Stimulated activated memory B cell treated with anti-CD40 and anti-IgM and Interleukin-4, amounts not matched to agents 10 μg/mL and 1 μg/mL and 100 μg/mL, for 72 hours (primary cell): ENCODE measurements around the gene PLPP4.
A peak's percentile ranks its signal among the peaks of the same experiment; 100 is the strongest.

Experiments used
- ATAC-seq: fragments of 150-1000 bp; cut with Tn5 transposase; 2 replicates; pipeline ENCODE4 v1.10.0; 2021
- H3K27ac Mint-ChIP-seq: one replicate; pipeline ENCODE4 v1.8.0; 2022; ENCODE audit warnings: mild to moderate bottlenecking, mixed read lengths
- H3K27me3 Mint-ChIP-seq: one replicate; pipeline ENCODE4 v1.8.0; 2022; ENCODE audit warnings: mixed read lengths
- H3K36me3 Mint-ChIP-seq: one replicate; pipeline ENCODE4 v1.8.0; 2022; ENCODE audit warnings: mixed read lengths
- H3K4me1 Mint-ChIP-seq: one replicate; pipeline ENCODE4 v1.8.0; 2022; ENCODE audit warnings: mixed read lengths
- H3K4me3 Mint-ChIP-seq: one replicate; pipeline ENCODE4 v1.8.0; 2022; ENCODE audit warnings: mild to moderate bottlenecking, moderate library complexity, mixed read lengths
- H3K9me3 Mint-ChIP-seq: one replicate; pipeline ENCODE4 v1.8.0; 2022; ENCODE audit warnings: mixed read lengths

PLPP4 gene

GRCh38 chr10:120436439-120437112 lies 20.5 kb upstream of the PLPP4 start:
- no peak overlapping the region for H3K4me3 Mint-ChIP-seq
- H3K27me3 Mint-ChIP-seq = peaks cover 11% of the 10 kb centered on the region
- H3K4me1 Mint-ChIP-seq = no peaks in the 10 kb centered on the region
- no peaks in the 10 kb centered on the region for H3K36me3 Mint-ChIP-seq
- H3K9me3 Mint-ChIP-seq = no peaks in the 10 kb centered on the region
- no peak for ATAC-seq
- no peak overlapping the region for H3K27ac Mint-ChIP-seq

- peak; percentile 45 for ATAC-seq
- H3K27ac Mint-ChIP-seq = no peak overlapping the region
- peaks cover 2% of the 10 kb centered on the region for H3K27me3 Mint-ChIP-seq
- H3K9me3 Mint-ChIP-seq = no peaks in the 10 kb centered on the region
- H3K4me1 Mint-ChIP-seq = no peaks in the 10 kb centered on the region
- H3K4me3 Mint-ChIP-seq = no peak overlapping the region
- no peaks in the 10 kb centered on the region for H3K36me3 Mint-ChIP-seq
These were observed 19.5 kb upstream of the PLPP4 start for GRCh38 chr10:120437541-120437940.

GRCh38 chr10:120451968-120452367 lies 5.1 kb upstream of the PLPP4 start:
- Mint-ChIP-seq H3K27me3 (peaks cover 24% of the 10 kb centered on the region), H3K4me3 (no peak overlapping the region), H3K4me1 (peaks cover 7% of the 10 kb centered on the region), H3K36me3 (no peaks in the 10 kb centered on the region), H3K27ac (no peak overlapping the region), H3K9me3 (peaks cover 2% of the 10 kb centered on the region)
- ATAC-seq = no peak

- Mint-ChIP-seq H3K27me3 (peaks cover 35% of the 10 kb centered on the region), H3K36me3 (no peaks in the 10 kb centered on the region), H3K4me1 (peaks cover 12% of the 10 kb centered on the region), H3K9me3 (no peaks in the 10 kb centered on the region), H3K27ac (no peak overlapping the region), H3K4me3 (no peak overlapping the region)
- no peak for ATAC-seq
These were observed 3.7 kb upstream of the PLPP4 start for GRCh38 chr10:120453319-120453718.

GRCh38 chr10:120453886-120454285 lies 3.1 kb upstream of the PLPP4 start:
- H3K4me1 Mint-ChIP-seq = peaks cover 12% of the 10 kb centered on the region
- peak; percentile 60 for ATAC-seq
- H3K27ac Mint-ChIP-seq = no peak overlapping the region
- no peak overlapping the region for H3K4me3 Mint-ChIP-seq
- H3K36me3 Mint-ChIP-seq = no peaks in the 10 kb centered on the region
- peaks cover 40% of the 10 kb centered on the region for H3K27me3 Mint-ChIP-seq
- no peaks in the 10 kb centered on the region for H3K9me3 Mint-ChIP-seq

GRCh38 chr10:120455004-120455403 lies 2.0 kb upstream of the PLPP4 start:
- Mint-ChIP-seq H3K27ac (no peak overlapping the region), H3K9me3 (no peaks in the 10 kb centered on the region), H3K4me1 (peaks cover 12% of the 10 kb centered on the region), H3K36me3 (no peaks in the 10 kb centered on the region), H3K4me3 (no peak overlapping the region), H3K27me3 (peaks cover 42% of the 10 kb centered on the region)
- no peak for ATAC-seq

- Mint-ChIP-seq H3K4me1 (peaks cover 12% of the 10 kb centered on the region), H3K4me3 (no peak overlapping the region), H3K36me3 (no peaks in the 10 kb centered on the region), H3K27me3 (peaks cover 42% of the 10 kb centered on the region), H3K27ac (no peak overlapping the region), H3K9me3 (no peaks in the 10 kb centered on the region)
- ATAC-seq = no peak
These were observed 1.4 kb upstream of the PLPP4 start for GRCh38 chr10:120455606-120456005.

- peaks cover 42% of the 10 kb centered on the region for H3K27me3 Mint-ChIP-seq
- ATAC-seq = no peak
- no peaks in the 10 kb centered on the region for H3K9me3 Mint-ChIP-seq
- H3K4me1 Mint-ChIP-seq = peaks cover 12% of the 10 kb centered on the region
- peak overlapping the region; percentile 70 for H3K4me3 Mint-ChIP-seq
- H3K36me3 Mint-ChIP-seq = no peaks in the 10 kb centered on the region
- no peak overlapping the region for H3K27ac Mint-ChIP-seq
These were observed 843 bp upstream of the PLPP4 start for GRCh38 chr10:120456143-120456625.

GRCh38 chr10:120457431-120458172 lies 575 bp downstream of the PLPP4 start:
- Mint-ChIP-seq H3K27me3 (peaks cover 42% of the 10 kb centered on the region), H3K4me1 (peaks cover 12% of the 10 kb centered on the region), H3K9me3 (no peaks in the 10 kb centered on the region), H3K4me3 (no peak overlapping the region), H3K27ac (no peak overlapping the region), H3K36me3 (no peaks in the 10 kb centered on the region)
- no peak for ATAC-seq

- H3K36me3 Mint-ChIP-seq = no peaks in the 10 kb centered on the region
These were observed 1.4 kb downstream of the PLPP4 start for GRCh38 chr10:120458432-120458831.

GRCh38 chr10:120459185-120459584 lies 2.2 kb downstream of the PLPP4 start:
- Mint-ChIP-seq H3K36me3 (no peaks in the 10 kb centered on the region), H3K9me3 (no peaks in the 10 kb centered on the region), H3K4me1 (peaks cover 12% of the 10 kb centered on the region), H3K4me3 (no peak overlapping the region), H3K27ac (no peak overlapping the region), H3K27me3 (peaks cover 42% of the 10 kb centered on the region)
- ATAC-seq = no peak

More at GRCh38 chr10:120458432-120458831, 1.4 kb downstream of the PLPP4 start:
- no peak for ATAC-seq
- Mint-ChIP-seq H3K9me3 (no peaks in the 10 kb centered on the region), H3K27me3 (peaks cover 42% of the 10 kb centered on the region), H3K4me3 (no peak overlapping the region), H3K4me1 (peaks cover 12% of the 10 kb centered on the region), H3K27ac (no peak overlapping the region)

- Mint-ChIP-seq H3K36me3 (no peaks in the 10 kb centered on the region), H3K27me3 (peaks cover 36% of the 10 kb centered on the region), H3K9me3 (no peaks in the 10 kb centered on the region), H3K27ac (no peak overlapping the region), H3K4me3 (no peak overlapping the region), H3K4me1 (peaks cover 12% of the 10 kb centered on the region)
- ATAC-seq = no peak
These were observed 3.2 kb downstream of the PLPP4 start for GRCh38 chr10:120460186-120460585.

- Mint-ChIP-seq H3K36me3 (no peaks in the 10 kb centered on the region), H3K9me3 (no peaks in the 10 kb centered on the region), H3K27me3 (peaks cover 30% of the 10 kb centered on the region), H3K27ac (no peak overlapping the region), H3K4me3 (no peak overlapping the region), H3K4me1 (peaks cover 12% of the 10 kb centered on the region)
- ATAC-seq = no peak
These were observed 3.7 kb downstream of the PLPP4 start for GRCh38 chr10:120460776-120461175.

- no peak overlapping the region for H3K4me3 Mint-ChIP-seq
- H3K4me1 Mint-ChIP-seq = peaks cover 6% of the 10 kb centered on the region
- H3K36me3 Mint-ChIP-seq = no peaks in the 10 kb centered on the region
- no peaks in the 10 kb centered on the region for H3K9me3 Mint-ChIP-seq
- peaks cover 19% of the 10 kb centered on the region for H3K27me3 Mint-ChIP-seq
- ATAC-seq = no peak
- H3K27ac Mint-ChIP-seq = no peak overlapping the region
These were observed 5.1 kb downstream of the PLPP4 start for GRCh38 chr10:120462018-120462682.

GRCh38 chr10:120465138-120465537 lies 8.1 kb downstream of the PLPP4 start:
- Mint-ChIP-seq H3K27me3 (no peaks in the 10 kb centered on the region), H3K27ac (no peak overlapping the region), H3K4me1 (no peaks in the 10 kb centered on the region), H3K9me3 (no peaks in the 10 kb centered on the region), H3K36me3 (no peaks in the 10 kb centered on the region), H3K4me3 (no peak overlapping the region)
- ATAC-seq = no peak
